ENCODE data around the gene NPAS3.

- TF ChIP-seq, protein P1, sequence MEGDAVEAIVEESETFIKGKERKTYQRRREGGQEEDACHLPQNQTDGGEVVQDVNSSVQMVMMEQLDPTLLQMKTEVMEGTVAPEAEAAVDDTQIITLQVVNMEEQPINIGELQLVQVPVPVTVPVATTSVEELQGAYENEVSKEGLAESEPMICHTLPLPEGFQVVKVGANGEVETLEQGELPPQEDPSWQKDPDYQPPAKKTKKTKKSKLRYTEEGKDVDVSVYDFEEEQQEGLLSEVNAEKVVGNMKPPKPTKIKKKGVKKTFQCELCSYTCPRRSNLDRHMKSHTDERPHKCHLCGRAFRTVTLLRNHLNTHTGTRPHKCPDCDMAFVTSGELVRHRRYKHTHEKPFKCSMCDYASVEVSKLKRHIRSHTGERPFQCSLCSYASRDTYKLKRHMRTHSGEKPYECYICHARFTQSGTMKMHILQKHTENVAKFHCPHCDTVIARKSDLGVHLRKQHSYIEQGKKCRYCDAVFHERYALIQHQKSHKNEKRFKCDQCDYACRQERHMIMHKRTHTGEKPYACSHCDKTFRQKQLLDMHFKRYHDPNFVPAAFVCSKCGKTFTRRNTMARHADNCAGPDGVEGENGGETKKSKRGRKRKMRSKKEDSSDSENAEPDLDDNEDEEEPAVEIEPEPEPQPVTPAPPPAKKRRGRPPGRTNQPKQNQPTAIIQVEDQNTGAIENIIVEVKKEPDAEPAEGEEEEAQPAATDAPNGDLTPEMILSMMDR (IDR thresholded peaks at IDR 0.05; ENCODE audit: low read depth, low read length): no peak
- TF ChIP-seq EZH2phosphoT487 (IDR thresholded peaks at IDR 0.05; ENCODE audit: low read depth): no peak
Observed at GRCh38 chr14:33123281-33123680, 184.6 kb downstream of the NPAS3 start.

All from OCI-LY3 (cell line).